Fibroblast of mammary gland (primary cell): ENCODE results near the gene PSAP.

Source experiments
- DNase-seq: peaks from one replicate; pipeline ENCODE4 v3.0.0-alpha.2; 2010; ENCODE audit warnings: low read depth
- H3K4me3 ChIP-seq: 2 replicates; pipeline ENCODE4 v1.5.1; 2011; ENCODE audit warnings: low read depth, mild to moderate bottlenecking, low read length, moderate library complexity; ENCODE audit not compliant: control insufficient read depth
- CTCF ChIP-seq: conservative IDR thresholded peaks from 2 replicates; pipeline ENCODE4 v1.5.1; 2011; ENCODE audit warnings: low read depth, low read length, inconsistent platforms; ENCODE audit not compliant: control insufficient read depth, insufficient read depth

PSAP gene

DNA sequence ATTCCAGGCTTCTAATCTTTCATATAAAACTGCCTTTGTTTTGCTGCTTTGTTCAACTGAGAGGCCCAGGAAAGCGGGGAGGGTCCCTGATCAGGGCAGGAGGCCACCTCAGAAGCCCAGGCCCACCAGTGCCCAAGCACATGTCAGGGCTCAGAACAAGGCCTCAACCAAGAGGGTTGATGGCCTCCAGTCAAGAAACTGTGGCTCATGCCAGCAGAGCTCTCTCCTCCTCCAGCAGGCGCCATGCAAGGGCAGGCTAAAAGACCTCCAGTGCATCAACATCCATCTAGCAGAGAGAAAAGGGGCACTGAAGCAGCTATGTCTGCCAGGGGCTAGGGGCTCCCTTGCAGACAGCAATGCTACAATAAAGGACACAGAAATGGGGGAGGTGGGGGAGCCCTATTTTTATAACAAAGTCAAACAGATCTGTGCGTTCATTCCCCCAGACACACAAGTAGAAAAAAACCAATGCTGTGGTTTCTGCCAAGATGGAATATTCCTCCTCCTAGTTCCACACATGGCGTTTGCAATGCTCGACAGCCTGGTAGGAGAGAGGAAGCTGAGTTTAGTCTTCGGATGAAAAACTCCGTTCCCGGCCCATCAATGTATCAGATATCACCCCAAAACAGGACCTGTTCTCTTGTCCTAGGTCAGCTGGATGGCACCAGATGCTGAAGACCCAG is 34.0 kb downstream of the PSAP start:
- TF ChIP-seq CTCF = no peak
- no peak for DNase-seq
- no peak overlapping the region for H3K4me3 ChIP-seq

- no peak for TF ChIP-seq CTCF
- DNase-seq = no peak
- H3K4me3 ChIP-seq = no peak overlapping the region
Observed at GRCh38 chr10:71816421-71816851, 34.6 kb downstream of the PSAP start.

DNA sequence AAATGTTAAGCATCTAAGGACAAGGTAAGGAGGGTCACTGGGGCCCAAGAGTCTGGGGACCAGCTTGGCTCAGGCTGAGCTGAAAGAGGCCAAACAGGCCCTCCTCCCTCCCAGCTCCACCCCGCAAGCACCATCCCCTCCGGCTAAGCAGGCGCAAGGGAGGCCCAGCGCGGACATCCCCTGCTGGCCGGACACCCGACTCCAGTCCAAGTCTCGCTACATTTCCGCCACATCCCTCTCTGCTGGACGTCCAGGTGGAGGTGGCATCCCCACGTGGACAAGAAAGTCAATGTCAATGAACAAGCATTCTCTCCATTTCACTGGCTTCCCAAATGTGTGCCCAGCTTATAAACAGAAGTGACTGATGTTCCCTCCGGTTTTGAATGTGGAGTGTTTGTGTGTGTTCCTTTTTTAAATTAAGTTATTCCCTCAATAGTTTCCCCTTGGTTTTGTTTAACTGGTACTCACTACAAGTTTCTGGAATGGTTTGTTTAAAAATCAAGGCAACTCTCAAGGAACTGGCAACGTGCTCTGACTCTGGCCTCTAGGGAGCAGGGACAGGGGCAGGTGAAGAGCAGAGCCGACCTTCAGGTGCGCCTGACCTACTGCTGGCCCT is 35.4 kb downstream of the PSAP start:
- DNase-seq = no peak
- TF ChIP-seq CTCF = no peak

GRCh38 chr10:71814922-71815411 is 36.1 kb downstream of the PSAP start:
- TF ChIP-seq CTCF = no peak
- no peak for DNase-seq
- H3K4me3 ChIP-seq = no peak overlapping the region

More for the DNA sequence above, 35.4 kb downstream of the PSAP start:
- H3K4me3 ChIP-seq = no peak overlapping the region

GRCh38 chr10:71812913-71813590 is 38.0 kb downstream of the PSAP start:
- no peak for TF ChIP-seq CTCF
- DNase-seq = no peak
- no peak overlapping the region for H3K4me3 ChIP-seq

- peak; percentile 77 for TF ChIP-seq CTCF
- H3K4me3 ChIP-seq = no peak overlapping the region
- DNase-seq = peak; percentile 33
Observed at GRCh38 chr10:71812016-71812912, 38.8 kb downstream of the PSAP start.
